Kidney (tissue), 14 donors: ENCODE data around the gene ALDH7A1. TPM values are rescaled to one million over a fixed set of nuclear protein-coding genes. Genes with fewer than 3 reads are reported as not detected.
"Not testable (repeated sequence)": the region's sequence is repeated elsewhere in the genome, so short reads cannot be mapped to it uniquely, and the experiment has no call there.

Experiments
- DNase-seq, 5 donors: peaks; one replicate each; pipeline ENCODE4 v3.0.0-alpha.2; 2013 to 2020
- FAIRE-seq: peaks from 2 replicates; lab custom pipeline; 2012; peaks lifted over from hg19 to GRCh38; lab: Jason Lieb, UNC
- H3K27ac ChIP-seq, 2 donors: one replicate each; pipeline ENCODE4 v1.7.0; 2013; ENCODE audit warnings: low read depth in 2 of 2, low read length in 2 of 2, inconsistent platforms in 1 of 2
- H3K27me3 ChIP-seq: one replicate; pipeline ENCODE4 v1.7.1; 2013; ENCODE audit warnings: low read length, inconsistent platforms; ENCODE audit not compliant: control insufficient read depth, insufficient read depth
- H3K36me3 ChIP-seq, 3 donors: one replicate each; pipeline versions ENCODE4 v1.7.0 to v1.7.1; 2013; ENCODE audit warnings: low read length in 3 of 3, control low read depth in 1 of 3, inconsistent platforms in 1 of 3; ENCODE audit not compliant: insufficient read depth in 3 of 3, control insufficient read depth in 2 of 3
- H3K4me1 ChIP-seq, 3 donors: one replicate each; pipeline versions ENCODE4 v1.7.0 to v1.7.1; 2013; ENCODE audit warnings: low read length in 3 of 3, inconsistent platforms in 1 of 3, low read depth in 1 of 3; ENCODE audit not compliant: control insufficient read depth in 2 of 3, insufficient read depth in 2 of 3
- H3K4me3 ChIP-seq, 3 donors: one replicate each; pipeline versions ENCODE4 v1.7.0 to v1.8.1; 2013; ENCODE audit warnings: low read length in 3 of 3, control low read depth in 1 of 3, inconsistent platforms in 1 of 3
- H3K9ac ChIP-seq, 3 donors: one replicate each; pipeline versions ENCODE4 v1.7.0 to v1.7.1; 2013; ENCODE audit warnings: low read length in 3 of 3, control low read depth in 1 of 3, inconsistent platforms in 1 of 3
- H3K9me3 ChIP-seq, 3 donors: one replicate each; pipeline versions ENCODE4 v1.7.0 to v1.7.1; 2013; ENCODE audit warnings: low read length in 3 of 3, control low read depth in 1 of 3, inconsistent platforms in 1 of 3; ENCODE audit not compliant: control insufficient read depth in 2 of 3, insufficient read depth in 1 of 3
- intact Hi-C: fragments of 100-400 bp; cut with DNase I; formaldehyde crosslinking; loops from one replicate; pipeline ENCODE4 v1.11.1; 2022
- polyA plus RNA-seq: library from polyadenylated mRNA; stranded (reverse); fragments of 350-450 nt; fragmentation: Illumina TruSeq; extraction: RNeasy Lipid Tissue Mini Kit (QIAGEN cat#74804); gene quantifications from one replicate; pipeline ENCODE4 v1.2.3, GENCODE V29; 2014; ENCODE audit warnings: low read depth, low replicate concordance; ENCODE audit not compliant: insufficient read depth
- total RNA-seq: library from RNA; stranded (reverse); fragmentation: NEBNext Ultra II Directional; extraction: Animal tissue kit (Norgen Biotek cat#: 25700); gene quantifications from one replicate; pipeline ENCODE4 v1.2.1, GENCODE V29; 2021
- TF ChIP-seq, protein P1 (sequence below): IDR thresholded peaks from 3 replicates; pipeline ENCODE4 v1.5.1; 2012; ENCODE audit warnings: mild to moderate bottlenecking, moderate library complexity, borderline replicate concordance; ENCODE audit not compliant: insufficient read depth; ENCODE audit errors: extremely low read depth
- donor health status: control.
- donor health status: control.
- donor health status: control.
- donor health status: control.
- donor health status: control.
- donor health status: DM: yes; HTN: yes; CAD: no.
- donor health status: Normal renal cell carcinoma (clear cell type).

ALDH7A1 gene
- total and polyA plus RNA-seq, 2 donors from 2014 or later: 51.8 to 184 TPM

DNA sequence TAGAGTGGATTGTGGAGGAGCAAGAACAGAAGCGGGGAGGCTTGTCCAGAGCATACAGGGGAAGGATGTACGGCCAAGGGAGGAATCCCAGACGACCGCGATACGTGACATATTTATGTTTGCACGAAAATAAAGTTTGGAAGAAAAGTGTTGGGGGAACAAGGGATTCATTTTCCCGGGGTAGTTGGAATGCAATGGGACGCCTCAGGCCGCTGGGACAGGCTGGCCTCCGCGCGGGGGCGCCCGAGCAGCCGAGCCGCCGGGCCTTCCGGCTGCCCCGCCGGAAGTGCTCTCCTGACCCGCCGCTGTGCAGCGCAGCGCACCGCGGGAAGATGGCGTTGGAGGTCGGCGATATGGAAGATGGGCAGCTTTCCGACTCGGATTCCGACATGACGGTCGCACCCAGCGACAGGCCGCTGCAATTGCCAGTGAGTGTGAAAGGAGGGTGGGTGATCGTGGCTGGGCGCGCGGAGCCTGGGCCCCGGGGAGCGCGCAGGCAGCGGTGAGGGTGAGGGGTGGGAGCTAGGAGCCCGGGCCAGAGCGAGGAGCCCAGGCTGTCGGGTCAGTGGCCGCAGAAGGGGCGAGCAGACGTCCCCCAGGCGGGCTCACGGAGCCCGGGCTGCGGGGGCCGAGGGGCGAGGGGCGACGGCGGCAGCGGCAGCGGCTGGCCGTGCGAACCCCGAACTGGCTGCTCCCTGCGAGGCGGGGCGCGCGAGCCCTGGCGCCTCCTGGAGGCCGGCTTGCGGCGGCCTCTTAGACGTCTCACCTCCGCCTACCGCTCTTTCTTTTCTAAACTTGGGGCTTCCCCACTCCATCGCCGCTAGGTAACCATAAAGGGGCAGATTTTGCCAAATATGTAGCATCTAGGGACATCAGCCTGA is 5.9 kb upstream of the ALDH7A1 start, which contains the start of gene PHAX:
Gene PHAX, plus strand, starts transcription at position 317 of the 881 bp plus-strand sequence. Its CDS starts 16 bp downstream, at position 333.
- DNase-seq: peak; percentile 86 to 94 (median 92)
- intact Hi-C loops: no loop called here
- H3K4me1 ChIP-seq: peaks cover 0 to 9% (median 5%) of the 10 kb centered on the region in 3 donors
- H3K27ac ChIP-seq: peak within 1 kb of the TSS; percentile 59 to 74
- H3K9me3 ChIP-seq: no peaks in the 10 kb centered on the region
- H3K36me3 ChIP-seq: peaks cover 2 to 7% (median 4%) of the 10 kb centered on the region in 3 donors
- no peaks in the 10 kb centered on the region for H3K27me3 ChIP-seq
- no peak for FAIRE-seq
- peak within 1 kb of the TSS; percentile 88 to 97 (median 89) for H3K9ac ChIP-seq
- peak within 1 kb of the TSS; percentile 94 to 100 (median 95) for H3K4me3 ChIP-seq
- TF ChIP-seq, protein P1, sequence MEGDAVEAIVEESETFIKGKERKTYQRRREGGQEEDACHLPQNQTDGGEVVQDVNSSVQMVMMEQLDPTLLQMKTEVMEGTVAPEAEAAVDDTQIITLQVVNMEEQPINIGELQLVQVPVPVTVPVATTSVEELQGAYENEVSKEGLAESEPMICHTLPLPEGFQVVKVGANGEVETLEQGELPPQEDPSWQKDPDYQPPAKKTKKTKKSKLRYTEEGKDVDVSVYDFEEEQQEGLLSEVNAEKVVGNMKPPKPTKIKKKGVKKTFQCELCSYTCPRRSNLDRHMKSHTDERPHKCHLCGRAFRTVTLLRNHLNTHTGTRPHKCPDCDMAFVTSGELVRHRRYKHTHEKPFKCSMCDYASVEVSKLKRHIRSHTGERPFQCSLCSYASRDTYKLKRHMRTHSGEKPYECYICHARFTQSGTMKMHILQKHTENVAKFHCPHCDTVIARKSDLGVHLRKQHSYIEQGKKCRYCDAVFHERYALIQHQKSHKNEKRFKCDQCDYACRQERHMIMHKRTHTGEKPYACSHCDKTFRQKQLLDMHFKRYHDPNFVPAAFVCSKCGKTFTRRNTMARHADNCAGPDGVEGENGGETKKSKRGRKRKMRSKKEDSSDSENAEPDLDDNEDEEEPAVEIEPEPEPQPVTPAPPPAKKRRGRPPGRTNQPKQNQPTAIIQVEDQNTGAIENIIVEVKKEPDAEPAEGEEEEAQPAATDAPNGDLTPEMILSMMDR: peak; percentile 62

DNA sequence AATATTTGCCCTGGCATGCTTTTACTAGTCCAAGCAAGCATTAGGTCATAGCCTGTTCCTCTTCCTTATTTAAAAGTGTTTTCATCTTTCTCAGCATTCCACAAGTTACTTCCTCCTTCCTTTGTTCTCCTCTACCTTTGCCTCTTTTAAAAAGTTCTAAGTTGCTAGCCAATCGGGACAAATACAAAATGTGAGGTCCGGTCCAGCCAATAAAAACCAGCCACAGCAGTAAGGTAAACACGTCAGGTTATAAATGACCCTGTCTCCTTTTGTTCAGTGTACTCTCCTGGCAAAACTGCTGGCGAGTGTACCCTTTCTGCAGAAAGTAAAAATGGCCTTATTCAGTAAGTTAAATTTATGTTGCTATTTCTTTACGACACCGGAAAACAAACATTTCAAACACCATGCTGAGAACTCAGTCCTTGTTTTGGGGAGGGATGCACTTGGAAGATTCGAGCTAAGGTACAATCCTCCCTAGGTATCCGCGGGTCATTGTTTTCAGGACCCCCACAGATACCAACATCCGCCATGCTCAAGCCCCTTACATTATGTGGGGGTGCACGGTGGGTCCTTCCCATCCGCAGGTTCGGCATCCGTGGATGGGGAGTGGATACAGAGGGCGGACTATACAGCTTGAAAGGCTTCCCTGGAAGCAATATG is 5.1 kb upstream of the ALDH7A1 start:
- H3K9ac ChIP-seq, FAIRE-seq, intact Hi-C loops, H3K4me1 ChIP-seq, H3K36me3 ChIP-seq, H3K27me3 ChIP-seq, H3K9me3 ChIP-seq: not testable (repeated sequence)
- peak overlapping the region; percentile 20 to 74 for H3K27ac ChIP-seq
- peak in 1 of 5 donors; percentile 10 for DNase-seq
- peak overlapping the region in 2 of 3 donors; percentile 95 to 100 for H3K4me3 ChIP-seq

DNA sequence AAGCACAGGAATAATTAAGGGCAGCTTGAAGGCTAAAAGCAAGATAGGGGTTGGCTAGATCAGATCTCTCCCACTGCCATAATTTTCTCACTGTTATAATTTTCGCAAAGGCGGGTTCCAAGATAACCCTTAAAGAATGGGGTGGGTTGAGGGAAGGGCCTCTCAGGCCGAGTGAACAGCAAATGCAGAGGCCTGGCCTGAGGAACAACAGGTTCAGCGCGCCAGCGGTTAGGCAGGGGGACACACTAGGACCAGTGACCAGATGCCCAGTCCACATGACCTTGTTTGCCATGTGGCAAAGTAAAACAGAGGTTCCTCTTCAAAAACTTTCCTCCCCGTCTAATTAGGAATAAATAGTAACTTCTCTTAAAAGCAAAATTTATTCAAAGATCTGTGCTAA is 4.5 kb upstream of the ALDH7A1 start:
- H3K9me3 ChIP-seq: no peaks in the 10 kb centered on the region
- DNase-seq (no peak), FAIRE-seq (no peak)
- H3K4me3 ChIP-seq: no peak overlapping the region
- H3K36me3 ChIP-seq: peaks cover 2 to 5% (median 4%) of the 10 kb centered on the region in 3 donors
- H3K27ac ChIP-seq: no peak overlapping the region
- H3K9ac ChIP-seq: no peak overlapping the region
- H3K27me3 ChIP-seq: no peaks in the 10 kb centered on the region
- intact Hi-C loops: no loop called here
- TF ChIP-seq, protein P1: no peak
- peaks cover 0 to 9% (median 5%) of the 10 kb centered on the region in 3 donors for H3K4me1 ChIP-seq

GRCh38 chr5:126597156-126597555 is 2.1 kb upstream of the ALDH7A1 start:
- Histone ChIP-seq H3K4me3 (no peak overlapping the region), H3K36me3 (no peaks in the 10 kb centered on the region), H3K9ac (no peak overlapping the region), H3K27me3 (no peaks in the 10 kb centered on the region), H3K9me3 (no peaks in the 10 kb centered on the region), H3K4me1 (peaks cover 0 to 12% (median 3%) of the 10 kb centered on the region in 3 donors), H3K27ac (no peak overlapping the region)
- TF ChIP-seq, protein P1: no peak
- DNase-seq: no peak
- intact Hi-C loops: no loop called here
- no peak for FAIRE-seq
